ENCODE data around the gene ABCC8.

DNA sequence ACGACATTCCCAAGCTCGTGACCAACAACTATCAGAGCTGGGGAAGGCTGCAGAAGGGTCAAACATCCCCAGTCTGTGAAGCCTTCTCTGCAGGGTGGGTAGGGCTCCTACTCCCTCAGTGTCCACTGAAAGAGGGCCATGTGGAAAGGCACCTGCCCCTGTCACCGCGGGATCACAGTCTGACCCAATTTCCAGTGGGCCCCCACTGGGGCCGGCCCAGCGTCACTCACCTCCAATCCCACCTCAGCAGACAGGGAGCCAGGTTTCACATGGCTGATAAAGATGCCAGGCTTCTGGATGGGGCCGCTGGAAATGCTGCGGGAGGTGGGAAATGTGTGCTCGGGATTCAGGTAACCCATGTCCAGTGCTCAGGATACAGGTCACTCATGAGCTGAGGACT is 47.6 kb upstream of the ABCC8 start:
- TF ChIP-seq GLI4 (tag by site-specific recombination; IDR thresholded peaks at IDR 0.05) = no peak
- TF ChIP-seq, protein P1, sequence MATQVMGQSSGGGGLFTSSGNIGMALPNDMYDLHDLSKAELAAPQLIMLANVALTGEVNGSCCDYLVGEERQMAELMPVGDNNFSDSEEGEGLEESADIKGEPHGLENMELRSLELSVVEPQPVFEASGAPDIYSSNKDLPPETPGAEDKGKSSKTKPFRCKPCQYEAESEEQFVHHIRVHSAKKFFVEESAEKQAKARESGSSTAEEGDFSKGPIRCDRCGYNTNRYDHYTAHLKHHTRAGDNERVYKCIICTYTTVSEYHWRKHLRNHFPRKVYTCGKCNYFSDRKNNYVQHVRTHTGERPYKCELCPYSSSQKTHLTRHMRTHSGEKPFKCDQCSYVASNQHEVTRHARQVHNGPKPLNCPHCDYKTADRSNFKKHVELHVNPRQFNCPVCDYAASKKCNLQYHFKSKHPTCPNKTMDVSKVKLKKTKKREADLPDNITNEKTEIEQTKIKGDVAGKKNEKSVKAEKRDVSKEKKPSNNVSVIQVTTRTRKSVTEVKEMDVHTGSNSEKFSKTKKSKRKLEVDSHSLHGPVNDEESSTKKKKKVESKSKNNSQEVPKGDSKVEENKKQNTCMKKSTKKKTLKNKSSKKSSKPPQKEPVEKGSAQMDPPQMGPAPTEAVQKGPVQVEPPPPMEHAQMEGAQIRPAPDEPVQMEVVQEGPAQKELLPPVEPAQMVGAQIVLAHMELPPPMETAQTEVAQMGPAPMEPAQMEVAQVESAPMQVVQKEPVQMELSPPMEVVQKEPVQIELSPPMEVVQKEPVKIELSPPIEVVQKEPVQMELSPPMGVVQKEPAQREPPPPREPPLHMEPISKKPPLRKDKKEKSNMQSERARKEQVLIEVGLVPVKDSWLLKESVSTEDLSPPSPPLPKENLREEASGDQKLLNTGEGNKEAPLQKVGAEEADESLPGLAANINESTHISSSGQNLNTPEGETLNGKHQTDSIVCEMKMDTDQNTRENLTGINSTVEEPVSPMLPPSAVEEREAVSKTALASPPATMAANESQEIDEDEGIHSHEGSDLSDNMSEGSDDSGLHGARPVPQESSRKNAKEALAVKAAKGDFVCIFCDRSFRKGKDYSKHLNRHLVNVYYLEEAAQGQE (tag by site-specific recombination; IDR thresholded peaks at IDR 0.05) = no peak
- no peak for TF ChIP-seq ZNF473 (tag by site-specific recombination; IDR thresholded peaks at IDR 0.05)
- TF ChIP-seq, protein P2, sequence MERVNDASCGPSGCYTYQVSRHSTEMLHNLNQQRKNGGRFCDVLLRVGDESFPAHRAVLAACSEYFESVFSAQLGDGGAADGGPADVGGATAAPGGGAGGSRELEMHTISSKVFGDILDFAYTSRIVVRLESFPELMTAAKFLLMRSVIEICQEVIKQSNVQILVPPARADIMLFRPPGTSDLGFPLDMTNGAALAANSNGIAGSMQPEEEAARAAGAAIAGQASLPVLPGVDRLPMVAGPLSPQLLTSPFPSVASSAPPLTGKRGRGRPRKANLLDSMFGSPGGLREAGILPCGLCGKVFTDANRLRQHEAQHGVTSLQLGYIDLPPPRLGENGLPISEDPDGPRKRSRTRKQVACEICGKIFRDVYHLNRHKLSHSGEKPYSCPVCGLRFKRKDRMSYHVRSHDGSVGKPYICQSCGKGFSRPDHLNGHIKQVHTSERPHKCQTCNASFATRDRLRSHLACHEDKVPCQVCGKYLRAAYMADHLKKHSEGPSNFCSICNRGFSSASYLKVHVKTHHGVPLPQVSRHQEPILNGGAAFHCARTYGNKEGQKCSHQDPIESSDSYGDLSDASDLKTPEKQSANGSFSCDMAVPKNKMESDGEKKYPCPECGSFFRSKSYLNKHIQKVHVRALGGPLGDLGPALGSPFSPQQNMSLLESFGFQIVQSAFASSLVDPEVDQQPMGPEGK (tag by site-specific recombination; IDR thresholded peaks at IDR 0.05) = no peak
- TF ChIP-seq, protein P3, sequence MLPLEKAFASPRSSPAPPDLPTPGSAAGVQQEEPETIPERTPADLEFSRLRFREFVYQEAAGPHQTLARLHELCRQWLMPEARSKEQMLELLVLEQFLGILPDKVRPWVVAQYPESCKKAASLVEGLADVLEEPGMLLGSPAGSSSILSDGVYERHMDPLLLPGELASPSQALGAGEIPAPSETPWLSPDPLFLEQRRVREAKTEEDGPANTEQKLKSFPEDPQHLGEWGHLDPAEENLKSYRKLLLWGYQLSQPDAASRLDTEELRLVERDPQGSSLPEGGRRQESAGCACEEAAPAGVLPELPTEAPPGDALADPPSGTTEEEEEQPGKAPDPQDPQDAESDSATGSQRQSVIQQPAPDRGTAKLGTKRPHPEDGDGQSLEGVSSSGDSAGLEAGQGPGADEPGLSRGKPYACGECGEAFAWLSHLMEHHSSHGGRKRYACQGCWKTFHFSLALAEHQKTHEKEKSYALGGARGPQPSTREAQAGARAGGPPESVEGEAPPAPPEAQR (tag by site-specific recombination; IDR thresholded peaks at IDR 0.05) = no peak
- no peak for TF ChIP-seq ZNF530 (tag by site-specific recombination; IDR thresholded peaks at IDR 0.05; ENCODE audit: low read depth)
- TF ChIP-seq ZNF274 (IDR thresholded peaks at IDR 0.05; ENCODE audit: low read length) = no peak
- no peak for TF ChIP-seq ZNF274 (tag by site-specific recombination; IDR thresholded peaks at IDR 0.05; ENCODE audit: borderline replicate concordance)
- no peak for TF ChIP-seq ZNF776 (tag by site-specific recombination; IDR thresholded peaks at IDR 0.05; ENCODE audit: borderline replicate concordance)
- TF ChIP-seq, protein P4, sequence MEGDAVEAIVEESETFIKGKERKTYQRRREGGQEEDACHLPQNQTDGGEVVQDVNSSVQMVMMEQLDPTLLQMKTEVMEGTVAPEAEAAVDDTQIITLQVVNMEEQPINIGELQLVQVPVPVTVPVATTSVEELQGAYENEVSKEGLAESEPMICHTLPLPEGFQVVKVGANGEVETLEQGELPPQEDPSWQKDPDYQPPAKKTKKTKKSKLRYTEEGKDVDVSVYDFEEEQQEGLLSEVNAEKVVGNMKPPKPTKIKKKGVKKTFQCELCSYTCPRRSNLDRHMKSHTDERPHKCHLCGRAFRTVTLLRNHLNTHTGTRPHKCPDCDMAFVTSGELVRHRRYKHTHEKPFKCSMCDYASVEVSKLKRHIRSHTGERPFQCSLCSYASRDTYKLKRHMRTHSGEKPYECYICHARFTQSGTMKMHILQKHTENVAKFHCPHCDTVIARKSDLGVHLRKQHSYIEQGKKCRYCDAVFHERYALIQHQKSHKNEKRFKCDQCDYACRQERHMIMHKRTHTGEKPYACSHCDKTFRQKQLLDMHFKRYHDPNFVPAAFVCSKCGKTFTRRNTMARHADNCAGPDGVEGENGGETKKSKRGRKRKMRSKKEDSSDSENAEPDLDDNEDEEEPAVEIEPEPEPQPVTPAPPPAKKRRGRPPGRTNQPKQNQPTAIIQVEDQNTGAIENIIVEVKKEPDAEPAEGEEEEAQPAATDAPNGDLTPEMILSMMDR (tag by site-specific recombination; IDR thresholded peaks at IDR 0.05) = no peak
